A673 (cell line): ENCODE data around the gene DUOX1.

Source experiments
- EZH2 ChIP-seq: fragments of 200-600 bp; sonication (generic); IDR thresholded peaks from 2 replicates; pipeline ENCODE4 v1.6.1; 2017; ENCODE audit warnings: borderline replicate concordance, low read depth, mild to moderate bottlenecking, mixed read lengths, antibody characterized with exemption, low read length; ENCODE audit not compliant: poor library complexity, severe bottlenecking
- TF ChIP-seq, protein P1 (sequence below): fragments of 300-800, 200-600 bp; sonication (generic); conservative IDR thresholded peaks from 2 replicates; pipeline ENCODE4 v1.5.1; 2017; ENCODE audit warnings: low read depth, mild to moderate bottlenecking, antibody characterized with exemption, low read length, moderate library complexity, mixed read lengths

DNA sequence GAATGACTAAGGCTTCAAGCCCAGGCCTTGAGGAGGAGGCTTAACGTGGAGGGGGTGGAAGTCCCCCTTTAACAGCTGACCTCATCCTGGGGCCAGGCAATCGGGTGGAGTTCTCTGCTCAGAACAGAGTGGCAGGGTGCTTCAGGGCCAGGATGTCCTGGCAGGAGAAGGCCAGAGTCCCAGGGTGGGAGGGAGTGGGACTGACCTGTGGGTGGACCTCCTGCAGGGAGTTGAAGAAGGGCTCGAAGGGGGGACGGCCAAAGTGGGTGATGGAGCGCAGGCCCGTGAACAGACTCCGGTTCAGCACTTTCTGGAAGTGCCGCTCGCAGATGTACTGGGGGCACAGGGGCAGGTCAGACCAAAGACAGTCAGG, 35.5 kb upstream of the DUOX1 start:
- TF ChIP-seq, protein P1, sequence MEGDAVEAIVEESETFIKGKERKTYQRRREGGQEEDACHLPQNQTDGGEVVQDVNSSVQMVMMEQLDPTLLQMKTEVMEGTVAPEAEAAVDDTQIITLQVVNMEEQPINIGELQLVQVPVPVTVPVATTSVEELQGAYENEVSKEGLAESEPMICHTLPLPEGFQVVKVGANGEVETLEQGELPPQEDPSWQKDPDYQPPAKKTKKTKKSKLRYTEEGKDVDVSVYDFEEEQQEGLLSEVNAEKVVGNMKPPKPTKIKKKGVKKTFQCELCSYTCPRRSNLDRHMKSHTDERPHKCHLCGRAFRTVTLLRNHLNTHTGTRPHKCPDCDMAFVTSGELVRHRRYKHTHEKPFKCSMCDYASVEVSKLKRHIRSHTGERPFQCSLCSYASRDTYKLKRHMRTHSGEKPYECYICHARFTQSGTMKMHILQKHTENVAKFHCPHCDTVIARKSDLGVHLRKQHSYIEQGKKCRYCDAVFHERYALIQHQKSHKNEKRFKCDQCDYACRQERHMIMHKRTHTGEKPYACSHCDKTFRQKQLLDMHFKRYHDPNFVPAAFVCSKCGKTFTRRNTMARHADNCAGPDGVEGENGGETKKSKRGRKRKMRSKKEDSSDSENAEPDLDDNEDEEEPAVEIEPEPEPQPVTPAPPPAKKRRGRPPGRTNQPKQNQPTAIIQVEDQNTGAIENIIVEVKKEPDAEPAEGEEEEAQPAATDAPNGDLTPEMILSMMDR: no peak
- no peak for TF ChIP-seq EZH2
